Neural cell (in vitro differentiated cells): ENCODE data around the gene TIAM2. TPM values are rescaled to one million over a fixed set of nuclear protein-coding genes. Genes with fewer than 3 reads are reported as not detected.

ENCODE experiments used
- H2AFZ ChIP-seq: fragments of 200-600, 300-800 bp; sonication (generic), shearing (Covaris generic); 2 replicates; pipeline ENCODE4 v1.6.0; 2014; ENCODE audit warnings: low read depth, mild to moderate bottlenecking, antibody characterized with exemption, low read length, moderate library complexity
- H3F3A ChIP-seq: fragments of 200-600 bp; shearing (Covaris generic); 2 replicates; pipeline ENCODE4 v1.6.1; 2016; ENCODE audit warnings: mild to moderate bottlenecking, moderate library complexity, mixed read lengths, antibody characterized with exemption, low read length; ENCODE audit not compliant: insufficient read depth, poor library complexity, severe bottlenecking
- H3K27ac ChIP-seq: fragments of 200-600, 300-800 bp; sonication (generic), shearing (Covaris generic); 2 replicates; pipeline ENCODE4 v1.5.1; 2014; ENCODE audit warnings: mild to moderate bottlenecking, low read length, moderate library complexity
- H3K27me3 ChIP-seq: fragments of 300-800, 200-600 bp; sonication (generic), shearing (Covaris generic); 2 replicates; pipeline ENCODE4 v1.6.0; 2014; ENCODE audit warnings: mild to moderate bottlenecking, low read depth, low read length, moderate library complexity; ENCODE audit not compliant: insufficient read depth
- H3K36me3 ChIP-seq: fragments of 300-800, 200-600 bp; sonication (generic), shearing (Covaris generic); 2 replicates; pipeline ENCODE4 v1.5.1; 2014; ENCODE audit warnings: mild to moderate bottlenecking, antibody characterized with exemption, low read length, moderate library complexity; ENCODE audit not compliant: insufficient read depth
- H3K4me2 ChIP-seq: fragments of 300-800, 200-600 bp; sonication (generic), shearing (Covaris generic); 2 replicates; pipeline ENCODE4 v1.6.0; 2014; ENCODE audit warnings: mild to moderate bottlenecking, low read length
- H3K4me3 ChIP-seq: fragments of 300-800, 200-600 bp; sonication (generic), shearing (Covaris generic); 2 replicates; pipeline ENCODE4 v1.5.1; 2014; ENCODE audit warnings: mild to moderate bottlenecking, low read length, moderate library complexity
- H3K79me2 ChIP-seq: fragments of 200-600 bp; shearing (Covaris generic); replicated peaks from 2 replicates; pipeline ENCODE4 v1.6.0; 2014; ENCODE audit warnings: mild to moderate bottlenecking, low read length, moderate library complexity; ENCODE audit not compliant: insufficient read depth
- H3K9ac ChIP-seq: fragments of 300-800, 200-600 bp; sonication (generic), shearing (Covaris generic); 2 replicates; pipeline ENCODE4 v1.6.1; 2016; ENCODE audit warnings: mild to moderate bottlenecking, low read length, mixed read lengths
- H3K9me2 ChIP-seq: fragments of 200-600 bp; shearing (Covaris generic); 2 replicates; pipeline ENCODE4 v1.6.1; 2016; ENCODE audit warnings: mild to moderate bottlenecking, low read length, mixed read lengths; ENCODE audit not compliant: insufficient read depth
- H3K9me3 ChIP-seq: fragments of 200-600, 300-800 bp; sonication (generic), shearing (Covaris generic); 2 replicates; pipeline ENCODE4 v1.6.1; 2016; ENCODE audit warnings: mild to moderate bottlenecking, mixed run types, low read length, moderate library complexity, mixed read lengths
- H4K20me1 ChIP-seq: fragments of 200-600 bp; shearing (Covaris generic); 2 replicates; pipeline ENCODE4 v1.6.1; 2016; ENCODE audit warnings: mild to moderate bottlenecking, mixed run types; ENCODE audit not compliant: insufficient read depth
- CTCF ChIP-seq: fragments of 450-650 bp; IDR thresholded peaks from 2 replicates; pipeline ENCODE4 v1.5.1; 2014; ENCODE audit warnings: antibody characterized with exemption, mild to moderate bottlenecking, moderate library complexity; ENCODE audit not compliant: poor library complexity, severe bottlenecking
- EP300 ChIP-seq: fragments of 450-650 bp; conservative IDR thresholded peaks from 2 replicates; pipeline ENCODE4 v1.6.1; 2014; ENCODE audit warnings: antibody characterized with exemption, mild to moderate bottlenecking, moderate library complexity; ENCODE audit not compliant: poor library complexity, severe bottlenecking
- EZH2 ChIP-seq: fragments of 200-600, 300-800 bp; shearing (Covaris generic), sonication (generic); IDR thresholded peaks from 2 replicates; pipeline ENCODE4 v1.6.1; 2014; ENCODE audit warnings: antibody characterized with exemption, low read length, borderline replicate concordance, mild to moderate bottlenecking; ENCODE audit not compliant: insufficient read depth, poor library complexity, severe bottlenecking
- MXI1 ChIP-seq: fragments of 450-650 bp; conservative IDR thresholded peaks from 2 replicates; pipeline ENCODE4 v1.6.1; 2014; ENCODE audit warnings: antibody characterized with exemption, mild to moderate bottlenecking; ENCODE audit not compliant: poor library complexity, severe bottlenecking
- POLR2AphosphoS5 ChIP-seq: IDR thresholded peaks from 2 replicates; pipeline ENCODE4 v1.6.1; 2012
- RAD21 ChIP-seq: fragments of 450-650 bp; conservative IDR thresholded peaks from 2 replicates; pipeline ENCODE4 v1.6.1; 2014; ENCODE audit warnings: antibody characterized with exemption, mild to moderate bottlenecking, moderate library complexity
- SMC3 ChIP-seq: fragments of 450-650 bp; conservative IDR thresholded peaks from 2 replicates; pipeline ENCODE4 v1.6.1; 2014; ENCODE audit warnings: antibody characterized with exemption, mild to moderate bottlenecking, moderate library complexity; ENCODE audit not compliant: poor library complexity
- TAF1 ChIP-seq: IDR thresholded peaks from 2 replicates; pipeline ENCODE4 v1.6.1; 2012; ENCODE audit warnings: low read depth
- polyA plus RNA-seq: library from polyadenylated mRNA; depleted of rRNA; stranded (reverse); fragments of >200 nt; gene quantifications from 2 replicates; pipeline ENCODE4 v1.2.3, GENCODE V29; 2014
- TF ChIP-seq, protein P1 (sequence below): IDR thresholded peaks from 2 replicates; pipeline ENCODE4 v1.6.1; 2012; ENCODE audit warnings: borderline replicate concordance

Gene TIAM2
- polyA plus RNA-seq, 1 donor from 2014 or later: 73.3 TPM

DNA sequence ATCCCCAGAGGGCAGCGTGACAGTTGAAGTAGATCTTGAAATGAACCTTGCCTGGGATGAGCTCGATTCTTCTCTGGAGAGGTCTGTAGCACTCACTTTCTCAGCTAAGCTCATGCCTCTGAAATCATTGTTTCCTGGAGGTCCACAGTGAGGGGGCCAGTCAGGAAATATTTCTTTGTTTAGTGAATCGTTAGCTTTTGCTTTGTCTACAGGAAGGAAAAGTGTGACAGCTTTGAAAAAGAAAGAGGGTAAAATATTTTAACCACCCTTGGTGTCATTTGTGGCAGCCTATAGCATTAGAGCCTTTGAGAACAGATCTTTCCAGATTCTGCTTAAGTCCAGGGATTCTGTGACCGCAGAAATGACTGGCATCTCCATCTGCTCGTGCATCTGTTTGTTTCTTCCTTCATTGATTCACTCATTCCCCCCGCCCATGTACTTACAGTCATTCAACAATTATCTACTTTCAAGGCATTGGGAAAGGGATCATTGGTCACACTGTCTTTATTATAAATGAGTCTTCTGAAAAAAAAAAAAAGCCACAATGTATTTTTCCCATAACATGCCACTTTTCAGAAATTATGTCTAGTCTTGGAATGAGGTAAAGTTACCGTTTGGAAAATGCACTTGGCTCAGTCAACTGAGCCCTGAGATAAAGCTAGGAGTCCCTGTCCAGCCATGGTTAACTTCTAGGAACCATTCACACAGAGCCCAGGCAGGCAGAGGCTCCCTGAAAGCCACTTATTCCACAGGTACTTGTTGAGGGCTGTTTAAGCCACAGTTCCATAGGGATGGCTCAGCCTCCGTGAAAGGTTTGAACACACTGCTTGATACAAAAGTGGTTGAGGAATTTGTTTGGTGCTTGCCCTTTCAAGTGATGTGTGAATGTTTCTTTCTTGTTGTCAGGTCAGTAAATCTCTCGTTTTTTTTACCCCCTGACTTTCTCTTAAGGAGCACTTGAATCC, 86.0 kb downstream of the TIAM2 start:
- Histone ChIP-seq H3K36me3 (no peaks in the 10 kb centered on the region), H3F3A (no peaks in the 10 kb centered on the region), H2AFZ (no peak overlapping the region), H3K9me3 (no peaks in the 10 kb centered on the region), H3K79me2 (no peaks in the 10 kb centered on the region), H3K27ac (no peak overlapping the region), H3K9ac (no peak overlapping the region), H4K20me1 (no peaks in the 10 kb centered on the region), H3K4me3 (no peak overlapping the region), H3K9me2 (no peaks in the 10 kb centered on the region), H3K27me3 (no peaks in the 10 kb centered on the region), H3K4me2 (no peak overlapping the region)
- TF ChIP-seq, protein P1, sequence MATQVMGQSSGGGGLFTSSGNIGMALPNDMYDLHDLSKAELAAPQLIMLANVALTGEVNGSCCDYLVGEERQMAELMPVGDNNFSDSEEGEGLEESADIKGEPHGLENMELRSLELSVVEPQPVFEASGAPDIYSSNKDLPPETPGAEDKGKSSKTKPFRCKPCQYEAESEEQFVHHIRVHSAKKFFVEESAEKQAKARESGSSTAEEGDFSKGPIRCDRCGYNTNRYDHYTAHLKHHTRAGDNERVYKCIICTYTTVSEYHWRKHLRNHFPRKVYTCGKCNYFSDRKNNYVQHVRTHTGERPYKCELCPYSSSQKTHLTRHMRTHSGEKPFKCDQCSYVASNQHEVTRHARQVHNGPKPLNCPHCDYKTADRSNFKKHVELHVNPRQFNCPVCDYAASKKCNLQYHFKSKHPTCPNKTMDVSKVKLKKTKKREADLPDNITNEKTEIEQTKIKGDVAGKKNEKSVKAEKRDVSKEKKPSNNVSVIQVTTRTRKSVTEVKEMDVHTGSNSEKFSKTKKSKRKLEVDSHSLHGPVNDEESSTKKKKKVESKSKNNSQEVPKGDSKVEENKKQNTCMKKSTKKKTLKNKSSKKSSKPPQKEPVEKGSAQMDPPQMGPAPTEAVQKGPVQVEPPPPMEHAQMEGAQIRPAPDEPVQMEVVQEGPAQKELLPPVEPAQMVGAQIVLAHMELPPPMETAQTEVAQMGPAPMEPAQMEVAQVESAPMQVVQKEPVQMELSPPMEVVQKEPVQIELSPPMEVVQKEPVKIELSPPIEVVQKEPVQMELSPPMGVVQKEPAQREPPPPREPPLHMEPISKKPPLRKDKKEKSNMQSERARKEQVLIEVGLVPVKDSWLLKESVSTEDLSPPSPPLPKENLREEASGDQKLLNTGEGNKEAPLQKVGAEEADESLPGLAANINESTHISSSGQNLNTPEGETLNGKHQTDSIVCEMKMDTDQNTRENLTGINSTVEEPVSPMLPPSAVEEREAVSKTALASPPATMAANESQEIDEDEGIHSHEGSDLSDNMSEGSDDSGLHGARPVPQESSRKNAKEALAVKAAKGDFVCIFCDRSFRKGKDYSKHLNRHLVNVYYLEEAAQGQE: no peak
- TF ChIP-seq POLR2AphosphoS5: no peak
- TF ChIP-seq TAF1: no peak
- no peak for TF ChIP-seq EP300
- TF ChIP-seq EZH2: no peak

GRCh38 chr6:155084431-155085123, 89.5 kb downstream of the TIAM2 start:
- no peaks in the 10 kb centered on the region for H3K9me2 ChIP-seq
- no peak overlapping the region for H3K4me3 ChIP-seq
- H3K9ac ChIP-seq: no peak overlapping the region
- H3K36me3 ChIP-seq: no peaks in the 10 kb centered on the region
- no peak overlapping the region for H2AFZ ChIP-seq
- H3K27ac ChIP-seq: no peak overlapping the region
- no peaks in the 10 kb centered on the region for H3K9me3 ChIP-seq
- TF ChIP-seq POLR2AphosphoS5 (no peak), MXI1 (no peak), RAD21 (no peak), TAF1 (no peak), EZH2 (no peak), EP300 (no peak), CTCF (no peak), SMC3 (no peak)
- TF ChIP-seq, protein P1: no peak
- H3F3A ChIP-seq: no peaks in the 10 kb centered on the region
- no peak overlapping the region for H3K4me2 ChIP-seq
- no peaks in the 10 kb centered on the region for H3K79me2 ChIP-seq
- H3K27me3 ChIP-seq: no peaks in the 10 kb centered on the region
- no peaks in the 10 kb centered on the region for H4K20me1 ChIP-seq
